NCI-H460 (cell line): ENCODE results near the gene KLF7. TPM values are rescaled to one million over a fixed set of nuclear protein-coding genes. Genes with fewer than 3 reads are reported as not detected.

Experiments used
- DNase-seq: peaks from one replicate; pipeline ENCODE4 v3.0.0-alpha.2; 2016; ENCODE audit warnings: low read depth; ENCODE audit errors: extremely low read depth
- polyA plus RNA-seq: library from polyadenylated mRNA; depleted of rRNA; stranded (reverse); fragments of >200 nt; gene quantifications from 2 replicates; pipeline ENCODE4 v1.2.3, GENCODE V29; 2014; cell fraction: nucleus; rRNA removed
- total RNA-seq: library from RNA; depleted of rRNA; stranded (reverse); fragments of >200 nt; shearing (Covaris generic); gene quantifications from 2 replicates; pipeline ENCODE4 v1.2.3, GENCODE V29; 2014; rRNA removed

KLF7 gene
- 16.4 and 22.3 TPM in 2 replicates for total RNA-seq
- 5.2 and 13.6 TPM in 2 replicates for polyA plus RNA-seq

DNA sequence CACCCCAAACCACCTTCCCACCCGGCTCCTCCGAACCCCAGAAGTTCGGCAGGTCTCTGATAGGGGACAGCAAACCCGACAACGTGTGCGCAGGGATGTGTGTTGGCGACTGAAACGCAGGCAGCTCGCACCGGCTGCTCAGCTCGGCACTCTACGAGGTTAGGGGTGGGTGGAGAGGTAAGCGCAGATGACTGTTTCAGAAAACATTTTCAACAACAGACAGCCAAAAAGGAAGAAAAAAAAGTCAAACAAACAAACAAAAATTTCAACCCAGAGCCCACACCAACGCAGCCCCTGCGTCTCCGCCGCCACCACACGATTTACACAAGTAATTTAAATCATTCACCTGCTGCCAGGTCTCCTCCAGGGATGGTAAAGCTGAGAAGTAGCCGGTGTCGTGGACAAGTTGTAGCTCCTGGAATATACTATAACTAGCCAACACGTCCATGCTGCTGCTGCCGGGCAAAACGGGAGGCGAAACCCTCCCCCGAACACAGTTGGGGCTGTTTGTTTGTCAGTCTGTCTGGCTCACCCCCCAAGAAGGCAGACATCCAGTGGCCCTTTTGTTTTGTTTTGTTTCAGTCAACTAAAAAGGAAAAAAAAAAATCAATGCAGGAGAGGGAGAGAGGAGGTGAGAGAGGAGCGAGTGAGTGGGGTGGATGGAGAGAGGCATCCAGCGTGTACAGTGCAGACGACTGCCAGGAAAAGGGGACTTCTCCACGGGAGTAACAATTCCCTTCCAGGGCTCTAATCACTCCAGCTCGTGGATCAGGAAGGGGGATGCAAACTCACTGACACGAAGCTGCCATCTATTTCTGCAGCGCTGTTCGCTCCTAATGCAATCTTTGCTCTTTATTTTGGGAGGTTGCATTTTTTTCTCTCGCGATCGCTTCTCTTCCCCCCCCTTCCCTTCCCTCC is at the start of gene KLF7:
Gene KLF7 (minus strand): TSS at position 828 of the 918 bp plus-strand sequence. CDS start 380 bp downstream, at position 448.
- DNase-seq, result no peak

DNA sequence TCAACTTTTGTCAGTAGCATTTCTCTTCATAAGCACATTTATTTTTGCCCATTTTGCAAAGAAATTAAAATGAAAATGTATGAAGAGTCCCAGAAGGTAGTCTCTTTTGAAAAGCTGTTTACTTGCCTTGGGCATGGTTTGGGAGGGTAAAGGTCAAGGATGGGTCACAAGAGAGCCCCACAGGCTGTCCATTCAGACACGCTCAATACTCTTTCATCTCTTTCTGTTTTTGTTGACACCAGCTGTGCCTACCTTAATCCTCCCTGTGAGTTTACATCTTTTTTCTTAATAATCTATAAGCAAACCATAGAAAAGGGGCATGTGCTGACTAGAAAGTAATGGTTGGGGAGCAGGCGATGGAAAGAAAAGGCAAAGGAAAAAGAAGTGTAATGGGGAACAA is 49.6 kb upstream of the KLF7 start:
- no peak for DNase-seq

DNA sequence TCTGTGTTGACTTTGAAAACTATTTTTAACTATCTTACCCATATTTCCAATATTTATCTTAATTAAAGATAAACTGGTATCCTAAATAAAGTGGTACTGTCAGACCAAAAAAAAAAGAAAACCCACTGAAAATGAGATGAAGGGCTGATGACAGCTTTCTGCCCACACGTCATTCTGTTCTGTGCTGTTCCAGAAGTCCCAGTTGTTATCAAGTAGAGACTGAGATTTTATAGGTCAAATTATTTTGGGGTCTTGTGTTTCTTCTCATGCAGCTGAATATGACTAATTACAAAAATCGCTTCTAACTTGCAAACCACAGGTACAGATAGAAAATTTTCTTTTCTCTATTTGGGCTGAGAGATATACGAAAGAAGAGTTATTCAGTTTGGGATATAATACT is 48.7 kb upstream of the KLF7 start:
- DNase-seq, result no peak

DNA sequence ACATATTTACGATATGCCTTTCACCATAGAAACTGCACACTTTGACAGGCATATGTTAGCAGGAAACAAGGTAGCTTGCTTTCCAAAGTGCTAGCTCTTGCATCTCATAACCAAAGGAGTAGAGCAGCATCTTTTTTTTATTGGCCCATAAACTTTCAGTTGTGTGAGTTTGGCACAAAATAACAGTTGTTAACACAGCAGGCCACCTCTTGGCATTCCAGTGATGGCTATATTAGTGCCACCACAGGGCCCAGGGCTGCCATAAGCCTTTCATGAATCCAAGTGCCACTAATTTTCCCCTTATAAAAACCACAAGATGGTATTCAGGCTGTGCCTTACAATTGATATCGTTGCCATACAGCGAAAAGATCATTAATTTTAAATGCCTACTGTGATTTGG is 40.3 kb upstream of the KLF7 start:
- no peak for DNase-seq

DNA sequence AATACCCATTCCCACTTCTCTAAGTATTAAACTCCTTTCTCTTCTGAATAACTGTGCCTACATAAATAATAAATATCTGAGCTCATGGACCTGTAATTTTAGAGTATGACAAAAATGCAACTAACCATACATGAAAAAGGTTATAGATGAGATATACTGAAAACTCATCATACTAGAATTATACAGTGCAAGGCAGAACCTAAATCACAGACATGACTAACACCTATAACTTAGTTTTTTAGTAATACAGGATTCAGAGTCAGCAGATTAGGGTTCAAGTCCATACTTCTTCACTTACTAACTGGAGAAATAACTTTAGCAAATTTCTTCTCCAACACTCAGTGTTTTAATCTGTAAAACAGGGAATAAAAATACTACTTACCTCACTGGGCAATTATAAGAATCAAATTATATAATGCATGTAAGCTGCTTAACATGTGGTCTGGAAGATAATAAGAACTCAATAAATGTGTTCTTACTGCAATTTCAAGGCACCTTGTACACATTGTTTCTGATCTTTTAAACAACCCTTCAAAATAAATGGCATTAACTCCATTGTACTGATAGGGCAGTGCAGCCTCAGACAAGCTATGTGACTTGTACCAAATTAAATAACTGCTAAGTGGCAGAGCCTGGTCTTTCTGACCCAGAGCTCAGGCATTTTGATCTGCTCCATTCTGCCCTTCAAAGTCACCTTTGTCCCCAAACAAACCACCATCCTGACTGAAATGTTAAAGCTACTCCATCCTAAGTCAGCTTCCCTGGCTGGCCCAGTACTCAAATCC is 39.6 kb upstream of the KLF7 start:
- no peak for DNase-seq

DNA sequence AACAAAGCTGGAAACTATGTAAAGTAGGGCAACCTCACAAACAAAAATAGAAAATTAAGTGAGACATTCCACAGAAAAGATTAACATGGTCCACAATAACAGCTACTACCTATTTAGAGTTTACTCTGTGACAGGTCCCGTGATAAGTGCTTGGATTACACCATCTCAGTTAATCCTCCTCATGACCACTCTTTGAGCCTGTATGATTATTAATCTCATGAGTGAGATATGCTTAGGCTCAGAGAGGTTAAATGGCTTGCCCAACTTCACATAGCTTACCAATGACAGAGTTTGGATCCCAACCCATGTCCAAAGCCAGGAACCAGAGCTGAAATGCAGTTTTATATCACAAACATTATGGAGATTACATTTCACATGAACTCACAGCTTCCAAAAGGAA is 37.3 kb upstream of the KLF7 start:
- DNase-seq, result no peak

DNA sequence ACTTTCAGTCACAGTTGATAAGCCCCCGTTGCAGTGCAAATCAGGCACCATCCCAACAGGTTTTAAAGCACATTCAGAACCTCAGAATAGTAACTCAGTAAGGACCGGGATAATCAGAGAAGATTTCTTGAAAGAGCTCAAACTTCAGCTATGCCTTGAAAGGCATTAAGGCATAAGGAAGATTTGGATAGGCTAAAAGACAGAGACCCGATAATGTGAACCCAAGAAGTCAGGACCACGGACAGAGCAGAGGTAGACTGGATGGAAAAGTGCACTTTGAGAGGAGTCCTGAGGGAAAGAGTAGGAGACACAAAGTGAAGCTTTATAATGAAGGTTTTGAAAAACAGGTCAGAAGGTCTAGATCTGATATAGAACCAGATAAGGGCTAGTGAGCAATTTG is 36.9 kb upstream of the KLF7 start:
- peak; percentile 35 for DNase-seq

DNA sequence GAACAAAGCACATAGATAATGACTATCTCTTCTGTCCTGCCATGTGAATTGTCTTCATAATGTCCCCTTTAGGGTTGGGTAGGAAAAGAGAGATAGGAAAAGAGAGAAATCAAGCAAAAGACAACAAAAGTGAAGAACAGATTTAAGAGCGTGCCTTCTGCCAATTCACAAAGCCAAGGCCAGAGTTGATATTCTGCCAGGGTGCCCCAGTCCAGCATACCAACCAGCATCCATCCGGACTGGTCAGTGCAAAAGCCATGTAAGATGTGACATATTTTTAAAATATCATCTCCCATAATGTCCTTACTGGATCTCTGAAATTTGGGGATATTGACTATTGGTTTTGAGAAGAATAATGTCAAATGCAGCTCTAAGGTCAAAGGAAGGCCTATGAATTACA is 35.7 kb upstream of the KLF7 start:
- no peak for DNase-seq

DNA sequence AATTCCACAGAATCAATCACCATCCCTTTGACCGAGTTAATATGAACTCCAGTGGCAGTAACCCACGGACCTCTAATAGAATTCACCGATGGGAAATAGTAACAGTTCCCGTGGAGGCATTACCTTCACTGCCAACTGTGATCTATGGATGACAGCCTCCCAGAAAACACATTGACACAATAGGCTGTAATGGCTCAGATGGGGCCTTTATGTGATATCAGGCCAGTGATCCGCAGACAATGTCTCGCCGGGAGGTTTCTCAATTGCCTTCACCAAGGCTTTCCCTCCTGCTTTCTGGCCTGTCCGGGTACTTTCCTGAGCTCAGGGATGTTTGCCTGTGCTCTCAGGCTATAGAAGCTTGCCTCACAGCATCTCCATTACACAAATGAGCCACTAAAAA is 34.4 kb upstream of the KLF7 start:
- DNase-seq, result no peak

DNA sequence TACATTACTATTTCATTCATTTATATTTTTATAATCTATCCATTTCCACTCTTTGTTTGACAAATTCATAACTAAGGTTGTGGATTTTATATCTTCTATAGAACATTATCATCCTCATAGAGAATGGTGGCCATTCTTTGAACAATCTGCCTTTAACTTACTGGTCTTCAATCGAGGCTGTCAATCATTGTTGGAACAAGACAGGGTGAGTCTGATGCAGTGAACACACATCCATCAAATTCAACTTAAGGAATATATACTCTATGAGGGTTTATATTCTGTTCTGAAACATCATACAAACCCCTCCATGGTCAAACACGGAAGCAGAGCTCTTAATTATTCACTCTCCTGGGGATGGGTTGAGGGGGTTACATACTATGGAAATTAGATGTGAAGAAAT is 28.3 kb upstream of the KLF7 start:
- no peak for DNase-seq

DNA sequence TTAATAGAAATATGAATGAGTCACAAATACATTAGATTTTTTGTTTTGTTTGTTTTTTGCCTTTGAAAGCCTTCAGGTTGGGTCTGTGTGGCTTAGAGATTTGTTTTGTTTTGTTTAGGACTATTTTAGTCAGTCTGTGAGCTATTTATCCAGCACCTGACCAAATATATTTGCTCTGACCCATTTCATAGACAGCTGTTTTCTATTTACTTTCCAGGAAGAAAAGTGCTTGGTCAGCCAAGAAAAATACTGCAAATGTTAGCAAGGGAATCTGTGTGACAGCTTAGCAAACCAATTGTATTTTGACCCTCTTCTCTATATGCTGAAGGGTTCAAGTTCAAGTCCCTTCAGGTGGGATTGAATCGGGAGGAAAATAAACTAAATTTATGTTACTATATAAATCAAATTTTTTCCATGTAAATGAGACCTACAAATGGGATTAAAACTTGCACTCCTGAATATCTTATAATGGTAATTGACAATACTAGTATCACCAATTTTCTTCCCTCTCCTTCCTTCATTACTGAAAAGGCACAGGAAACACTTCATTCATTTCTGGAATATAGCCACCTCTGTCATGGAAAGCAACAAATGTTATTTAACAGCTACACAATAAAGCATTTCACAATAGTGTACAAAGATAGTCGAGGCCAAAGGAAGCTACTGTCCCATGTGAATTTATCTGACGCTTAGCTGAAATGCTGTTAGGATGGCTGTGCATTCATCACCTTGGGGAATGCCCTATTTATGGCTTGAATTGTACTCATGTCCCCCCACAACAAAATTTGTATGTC is 23.1 kb upstream of the KLF7 start:
- DNase-seq, result no peak

DNA sequence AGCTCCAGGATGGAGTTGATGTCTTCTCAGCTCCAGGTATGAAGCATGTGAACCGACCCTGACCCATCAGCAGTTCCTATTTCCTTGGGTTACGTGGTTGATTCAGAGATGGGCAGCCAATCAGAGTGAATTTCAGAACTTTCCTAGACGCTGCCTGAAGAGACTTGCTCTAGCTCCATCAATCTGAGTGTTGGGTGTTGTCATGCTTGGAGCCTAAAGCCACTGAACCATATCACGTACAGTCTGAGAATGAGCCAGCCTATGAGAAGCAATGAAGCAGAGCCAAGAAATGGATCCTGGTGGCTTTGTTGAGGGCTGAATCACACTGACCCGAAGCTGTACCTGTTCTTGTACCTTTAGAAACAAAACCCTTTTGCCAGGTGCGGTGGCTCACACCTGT is 19.6 kb upstream of the KLF7 start:
- DNase-seq, result no peak

DNA sequence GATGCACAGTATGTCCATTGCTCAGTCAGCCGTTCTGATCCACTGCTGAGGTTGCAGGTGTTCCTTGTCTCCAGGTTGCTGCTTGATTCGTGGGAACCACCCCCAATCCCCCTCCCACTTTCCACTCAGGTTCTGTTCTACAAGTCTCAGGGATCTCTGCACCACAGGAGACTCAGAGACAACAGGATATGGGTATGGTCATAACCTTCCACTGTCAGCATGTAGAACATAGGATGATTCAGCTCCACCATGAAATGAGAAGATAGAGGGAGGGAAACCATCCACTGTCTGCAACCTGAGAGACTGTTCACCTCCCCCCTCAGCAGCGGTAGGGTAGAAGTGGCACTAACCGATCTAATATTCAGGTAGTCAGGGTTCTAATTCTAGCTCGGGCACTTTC is 19.0 kb upstream of the KLF7 start:
- no peak for DNase-seq

DNA sequence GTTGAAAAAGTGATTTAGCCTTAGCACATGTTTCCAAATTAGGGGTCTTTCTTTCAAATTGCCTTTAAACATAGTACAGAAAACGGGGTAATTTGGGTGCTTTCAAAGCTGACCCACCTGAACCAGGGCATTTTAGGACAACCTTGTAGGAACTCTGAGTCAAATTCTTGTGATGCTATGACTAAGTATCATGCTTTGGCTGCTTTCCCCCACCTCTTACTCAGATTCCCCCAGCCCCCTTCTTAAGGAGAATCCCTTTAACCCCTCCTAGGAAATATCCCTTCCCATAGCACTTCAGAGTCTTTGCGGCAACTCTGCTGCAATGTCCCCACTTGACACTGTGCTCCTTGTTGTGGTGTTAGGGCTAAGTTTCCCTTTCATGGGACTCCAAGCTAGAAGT is 18.6 kb upstream of the KLF7 start:
- no peak for DNase-seq

DNA sequence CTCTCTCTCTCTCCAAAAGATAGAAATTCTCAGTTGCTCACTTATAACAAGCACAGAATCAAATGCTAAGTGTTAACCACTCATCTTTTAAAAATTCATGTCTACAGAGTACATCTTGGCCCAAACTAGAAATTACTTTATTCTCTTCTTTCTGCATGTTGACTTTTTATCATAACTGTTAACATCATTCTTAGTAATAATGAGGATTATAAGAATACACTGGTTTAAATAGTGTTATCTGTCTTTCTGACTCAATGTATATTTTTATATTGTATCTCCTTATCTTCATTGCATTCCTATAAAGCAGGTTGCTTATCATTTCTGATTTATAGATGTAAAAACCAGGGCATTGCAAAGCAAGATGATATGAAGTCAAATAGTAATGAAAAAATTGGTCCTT is 17.8 kb upstream of the KLF7 start:
- no peak for DNase-seq

DNA sequence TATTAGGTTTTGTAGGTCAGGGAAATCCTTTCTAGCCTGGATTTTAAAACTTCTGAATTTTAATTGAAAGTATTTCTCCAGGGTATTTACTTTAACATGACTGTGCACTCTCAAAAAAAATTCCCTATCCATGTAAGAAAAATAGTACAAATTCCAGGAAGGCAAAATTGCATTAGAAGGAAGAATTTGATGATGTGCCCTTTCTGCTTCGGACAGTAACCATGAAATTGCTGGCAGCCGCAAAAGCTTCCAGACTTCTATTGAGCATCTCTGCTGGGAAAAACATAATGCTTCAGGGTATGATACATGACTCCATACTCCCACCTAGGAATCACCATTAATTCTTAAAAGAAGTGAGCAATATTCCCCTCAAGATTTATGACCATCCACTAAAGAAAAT is 17.2 kb upstream of the KLF7 start:
- no peak for DNase-seq

DNA sequence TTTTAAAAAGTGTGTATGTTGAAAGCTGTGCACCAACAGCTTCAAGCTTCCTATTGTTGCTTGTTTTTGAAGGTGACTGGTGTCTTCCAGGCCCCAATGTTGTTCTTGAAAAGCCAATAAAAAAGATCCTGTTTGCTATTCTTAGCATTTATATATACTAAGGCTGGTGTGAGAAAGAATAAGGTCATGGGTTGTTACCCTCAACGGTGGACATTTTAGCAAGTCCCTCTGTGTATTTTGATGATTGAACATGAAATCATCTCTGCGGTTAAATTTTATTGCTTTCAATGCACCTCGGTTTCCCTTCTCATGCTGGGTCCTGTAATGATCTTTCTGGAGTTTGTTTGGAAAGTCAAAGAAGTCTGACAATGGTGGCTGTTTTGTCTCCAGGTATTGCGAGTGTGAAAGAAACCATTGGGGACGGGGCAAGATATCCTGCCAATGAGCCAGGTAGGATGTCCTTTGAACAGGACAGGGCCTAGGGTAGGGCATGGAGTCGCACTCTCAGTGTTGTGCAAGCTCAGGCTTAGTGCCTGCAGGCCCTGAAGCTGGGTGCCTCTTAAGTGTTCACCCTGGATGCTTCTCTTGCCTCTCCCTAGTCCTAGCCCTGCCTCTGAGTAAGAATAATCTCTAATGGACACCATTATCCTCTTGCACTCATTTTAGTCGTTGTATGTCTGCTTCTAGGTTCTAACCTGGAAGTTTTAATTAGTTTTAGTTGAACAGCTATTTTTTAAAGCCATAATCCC is 16.0 kb upstream of the KLF7 start:
- DNase-seq, result no peak

DNA sequence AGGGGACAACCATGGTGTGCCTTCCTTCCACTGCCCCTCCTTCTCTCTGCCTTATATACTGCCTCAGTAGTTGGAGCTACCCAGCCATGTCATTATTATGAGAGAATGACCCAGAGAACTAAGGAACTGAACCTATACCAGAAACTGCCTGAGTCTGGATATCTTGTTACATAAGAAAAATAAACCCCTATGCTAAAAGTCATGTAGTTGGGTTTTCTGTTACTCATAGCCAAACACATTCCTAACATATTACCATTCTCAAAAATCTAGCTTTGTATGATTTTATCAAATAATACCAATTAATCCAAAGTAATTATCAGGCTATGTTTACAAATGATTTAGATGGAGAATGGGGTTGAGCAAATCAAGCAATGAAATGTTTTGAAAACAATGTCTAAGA is 15.0 kb upstream of the KLF7 start:
- no peak for DNase-seq

DNA sequence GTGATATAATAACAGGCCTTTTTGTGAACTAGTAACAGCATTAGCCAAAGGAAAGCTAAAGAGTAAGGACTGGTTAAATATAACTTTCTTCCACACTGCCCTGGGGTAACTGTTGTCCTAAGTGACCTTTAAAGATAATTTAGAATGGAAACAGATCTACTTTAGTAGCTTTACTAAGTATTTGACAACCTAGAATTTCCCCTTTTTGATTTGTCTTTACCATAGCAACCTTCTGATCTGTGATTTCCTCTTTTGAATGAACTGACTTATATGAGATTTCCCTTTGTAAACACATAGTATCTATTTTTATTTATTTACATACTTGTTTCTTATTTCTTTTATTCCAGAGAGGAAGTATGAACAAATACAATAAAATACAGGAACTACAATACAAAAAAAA is 10.5 kb upstream of the KLF7 start:
- no peak for DNase-seq

DNA sequence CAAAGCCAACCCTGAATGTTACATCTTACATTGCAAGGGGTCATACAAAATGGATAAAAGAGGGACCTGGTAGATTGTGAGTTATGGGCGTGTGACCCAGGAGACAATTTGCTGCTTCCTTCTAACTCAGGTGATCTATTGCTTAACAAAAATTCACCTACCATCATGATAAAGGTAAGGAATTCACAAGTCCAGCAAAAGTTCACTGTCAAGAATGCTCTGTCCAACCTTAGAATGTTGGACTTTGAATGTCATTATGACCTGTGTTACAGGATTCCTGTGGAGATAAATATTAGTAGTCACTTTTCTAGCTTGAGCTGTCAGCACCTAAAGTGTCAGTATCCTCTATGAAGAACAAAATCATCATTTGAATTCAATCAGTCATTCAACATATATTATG is 7.9 kb upstream of the KLF7 start:
- no peak for DNase-seq
